GM21529 (cell line): ENCODE measurements around the gene MAP4K3.
A peak's percentile ranks its signal among the peaks of the same experiment; 100 is the strongest.
"Not testable (repeated sequence)": the region's sequence is repeated elsewhere in the genome, so short reads cannot be mapped to it uniquely, and the experiment has no call there.

Source experiments
- ATAC-seq: cut with Tn5 transposase; IDR thresholded peaks from one replicate; pipeline ENCODE4 v1.9.1; 2021; ENCODE audit not compliant: unreplicated experiment

MAP4K3 gene

GRCh38 chr2:39244963-39245625 is 192.0 kb downstream of the MAP4K3 start:
- ATAC-seq: not testable (repeated sequence)

GRCh38 chr2:39244241-39244862 is 192.7 kb downstream of the MAP4K3 start:
- ATAC-seq: not testable (repeated sequence)

GRCh38 chr2:39243469-39244123 is 193.5 kb downstream of the MAP4K3 start, which contains the start of gene CDKL4:
CDKL4 (minus strand) TSS chr2:39243970.
- no peak for ATAC-seq

- ATAC-seq: no peak
These were observed 195.5 kb downstream of the MAP4K3 start for GRCh38 chr2:39241588-39241987.

- no peak for ATAC-seq
These were observed 196.3 kb downstream of the MAP4K3 start for GRCh38 chr2:39240758-39241157.

- no peak for ATAC-seq
These were observed 202.3 kb downstream of the MAP4K3 start for GRCh38 chr2:39234754-39235153.

GRCh38 chr2:39232141-39232540 is 204.9 kb downstream of the MAP4K3 start:
- ATAC-seq: no peak

- peak; percentile 31 for ATAC-seq
These were observed 208.5 kb downstream of the MAP4K3 start for GRCh38 chr2:39228413-39229209.

- ATAC-seq: peak; percentile 75
These were observed 209.3 kb downstream of the MAP4K3 start for GRCh38 chr2:39227628-39228412.

GRCh38 chr2:39225567-39225966 is 211.5 kb downstream of the MAP4K3 start:
- ATAC-seq: no peak

GRCh38 chr2:39223909-39224308 is 213.2 kb downstream of the MAP4K3 start:
- ATAC-seq: no peak

GRCh38 chr2:39221459-39221858 is 215.6 kb downstream of the MAP4K3 start:
- ATAC-seq: no peak

- ATAC-seq: no peak
These were observed 216.9 kb downstream of the MAP4K3 start for GRCh38 chr2:39220136-39220535.

GRCh38 chr2:39218391-39218790 is 218.7 kb downstream of the MAP4K3 start:
- ATAC-seq: no peak

- ATAC-seq: no peak
These were observed 219.9 kb downstream of the MAP4K3 start for GRCh38 chr2:39217192-39217550.

GRCh38 chr2:39216346-39217191 is 220.5 kb downstream of the MAP4K3 start:
- no peak for ATAC-seq

GRCh38 chr2:39215545-39215944 is 221.5 kb downstream of the MAP4K3 start:
- no peak for ATAC-seq

GRCh38 chr2:39213015-39213414 is 224.1 kb downstream of the MAP4K3 start:
- ATAC-seq: no peak

GRCh38 chr2:39210846-39211245 is 226.2 kb downstream of the MAP4K3 start:
- no peak for ATAC-seq

GRCh38 chr2:39203382-39203781 is 233.7 kb downstream of the MAP4K3 start:
- no peak for ATAC-seq
